ENCODE measurements around the gene ZNF69. TPM values are rescaled to one million over a fixed set of nuclear protein-coding genes. Genes with fewer than 3 reads are reported as not detected.
"Not testable (repeated sequence)": the region's sequence is repeated elsewhere in the genome, so short reads cannot be mapped to it uniquely, and the experiment has no call there.

ZNF69 gene
- total and polyA plus RNA-seq, 12 donors: 5.5 to 138 (median 11.9) TPM

- WGBS, 4 donors: 94 to 98% (median 96%) methylated on average over 7 of the region's 7 CpGs
- H3K4me1 ChIP-seq (replicated peaks in 1 of 2): no peaks in the 10 kb centered on the region
- intact Hi-C loops (cut with DNase I): no loop called here
- H3K9me3 ChIP-seq (replicated peaks in 1 of 3): peaks cover 0 to 9% (median 0%) of the 10 kb centered on the region in 3 donors
- no peaks in the 10 kb centered on the region for H3K36me3 ChIP-seq (replicated peaks in 1 of 2)
- H3K27ac ChIP-seq: no peak overlapping the region
- H3K4me3 ChIP-seq: no peak overlapping the region
- no peak for DNase-seq
- no peak for TF ChIP-seq CTCF (IDR thresholded peaks at IDR 0.05)
- no peak for TF ChIP-seq POLR2A (IDR thresholded peaks at IDR 0.05)
- H3K27me3 ChIP-seq: no peaks in the 10 kb centered on the region
Measured at GRCh38 chr19:11860721-11861120, 26.9 kb upstream of the ZNF69 start.

DNA sequence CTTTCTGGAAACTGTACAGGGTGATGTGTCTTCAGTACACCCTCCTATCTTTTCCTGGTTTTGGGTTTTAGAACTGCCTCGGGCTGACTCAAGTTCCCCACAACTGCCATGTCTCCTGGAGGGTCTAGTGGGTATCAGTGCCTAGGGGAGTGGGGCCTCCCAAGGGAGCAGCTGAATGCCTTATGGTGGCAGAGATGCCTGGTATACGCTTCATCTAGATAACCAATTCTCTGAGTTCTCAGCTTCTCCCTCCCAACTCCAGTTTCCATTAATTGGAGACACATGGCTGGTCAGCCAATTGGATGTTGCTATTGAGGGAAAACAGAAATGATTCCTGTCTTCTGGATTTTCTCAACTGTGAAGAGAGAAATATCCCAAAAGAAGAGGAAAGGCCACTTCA, 26.3 kb upstream of the ZNF69 start:
- Histone ChIP-seq H3K4me3 (no peak overlapping the region), H3K9me3 (replicated peaks in 1 of 3) (peaks cover 0 to 14% (median 0%) of the 10 kb centered on the region in 3 donors), H3K36me3 (replicated peaks in 1 of 2) (no peaks in the 10 kb centered on the region), H3K27me3 (no peaks in the 10 kb centered on the region), H3K27ac (no peak overlapping the region), H3K4me1 (replicated peaks in 1 of 2) (no peaks in the 10 kb centered on the region)
- WGBS, 4 donors: 91 to 100% (median 96%) methylated on average over 1 to 2 of the region's 2 CpGs
- TF ChIP-seq CTCF (IDR thresholded peaks at IDR 0.05): no peak
- TF ChIP-seq POLR2A (IDR thresholded peaks at IDR 0.05): no peak
- intact Hi-C loops (cut with DNase I): no loop called here
- no peak for DNase-seq

DNA sequence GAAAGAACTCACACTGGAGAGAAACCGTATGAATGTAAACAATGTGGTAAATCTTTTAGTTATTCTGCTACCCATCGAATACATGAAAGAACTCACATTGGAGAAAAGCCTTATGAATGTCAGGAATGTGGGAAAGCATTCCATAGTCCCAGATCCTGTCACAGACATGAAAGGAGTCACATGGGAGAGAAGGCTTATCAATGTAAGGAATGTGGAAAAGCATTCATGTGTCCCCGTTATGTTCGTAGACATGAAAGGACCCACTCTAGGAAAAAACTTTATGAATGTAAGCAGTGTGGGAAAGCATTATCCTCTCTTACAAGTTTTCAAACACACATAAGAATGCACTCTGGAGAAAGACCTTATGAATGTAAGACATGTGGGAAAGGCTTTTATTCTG, 19.8 kb upstream of the ZNF69 start:
- DNase-seq; H3K27ac ChIP-seq; H3K4me3 ChIP-seq; H3K27me3 ChIP-seq; intact Hi-C loops (cut with DNase I); H3K4me1 ChIP-seq (replicated peaks in 1 of 2): not testable (repeated sequence)
- WGBS, 4 donors: 92 to 97% (median 95%) methylated on average over 4 of the region's 4 CpGs
- Histone ChIP-seq H3K36me3 (replicated peaks in 1 of 2) (peaks cover 0 to 15% of the 10 kb centered on the region in 2 donors), H3K9me3 (replicated peaks in 1 of 3) (peaks cover 0 to 49% (median 0%) of the 10 kb centered on the region in 3 donors)

- H3K27me3 ChIP-seq: no peaks in the 10 kb centered on the region
- intact Hi-C loops (cut with DNase I): no loop called here
- peaks cover 0 to 49% (median 0%) of the 10 kb centered on the region in 3 donors for H3K9me3 ChIP-seq (replicated peaks in 1 of 3)
- 89 to 97% (median 95%) methylated on average over 8 of the region's 8 CpGs for WGBS, 4 donors
- TF ChIP-seq POLR2A (IDR thresholded peaks at IDR 0.05) (no peak), CTCF (IDR thresholded peaks at IDR 0.05) (no peak)
- no peak overlapping the region for H3K4me3 ChIP-seq
- H3K4me1 ChIP-seq (replicated peaks in 1 of 2): no peaks in the 10 kb centered on the region
- DNase-seq: no peak
- H3K27ac ChIP-seq: no peak overlapping the region
- H3K36me3 ChIP-seq (replicated peaks in 1 of 2): peaks cover 0 to 15% of the 10 kb centered on the region in 2 donors
Measured at GRCh38 chr19:11868188-11868587, 19.4 kb upstream of the ZNF69 start.

- Histone ChIP-seq H3K4me3 (no peak overlapping the region), H3K27ac (no peak overlapping the region), H3K27me3 (no peaks in the 10 kb centered on the region), H3K9me3 (replicated peaks in 1 of 3) (peaks cover 0 to 27% (median 0%) of the 10 kb centered on the region in 3 donors), H3K36me3 (replicated peaks in 1 of 2) (peaks cover 0 to 4% of the 10 kb centered on the region in 2 donors), H3K4me1 (replicated peaks in 1 of 2) (no peaks in the 10 kb centered on the region)
- DNase-seq: no peak
- 93 to 95% (median 94%) methylated on average over 9 of the region's 9 CpGs for WGBS, 4 donors
- no peak for TF ChIP-seq CTCF (IDR thresholded peaks at IDR 0.05)
- no peak for TF ChIP-seq POLR2A (IDR thresholded peaks at IDR 0.05)
- intact Hi-C loops (cut with DNase I): no loop called here
Measured at GRCh38 chr19:11872624-11873023, 15.0 kb upstream of the ZNF69 start.
